ENCODE results near the gene SLC2A4RG.

DNA sequence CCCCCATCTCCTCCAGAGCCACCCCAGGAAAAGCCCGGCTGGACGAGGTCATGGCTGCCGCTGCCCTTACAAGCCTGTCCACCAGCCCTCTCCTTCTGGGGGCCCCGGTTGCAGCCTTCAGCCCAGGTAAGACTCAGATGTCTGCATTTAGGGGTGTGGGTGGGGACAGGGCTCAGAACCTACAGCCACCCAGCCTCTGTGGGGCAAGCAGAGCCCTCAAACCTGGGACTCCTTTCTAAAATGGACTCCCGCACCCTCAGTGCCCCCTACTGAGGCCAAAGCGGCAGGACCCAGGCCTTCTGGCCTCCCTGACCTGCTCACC is 1.7 kb downstream of the SLC2A4RG start:
- TF ChIP-seq, protein P1, sequence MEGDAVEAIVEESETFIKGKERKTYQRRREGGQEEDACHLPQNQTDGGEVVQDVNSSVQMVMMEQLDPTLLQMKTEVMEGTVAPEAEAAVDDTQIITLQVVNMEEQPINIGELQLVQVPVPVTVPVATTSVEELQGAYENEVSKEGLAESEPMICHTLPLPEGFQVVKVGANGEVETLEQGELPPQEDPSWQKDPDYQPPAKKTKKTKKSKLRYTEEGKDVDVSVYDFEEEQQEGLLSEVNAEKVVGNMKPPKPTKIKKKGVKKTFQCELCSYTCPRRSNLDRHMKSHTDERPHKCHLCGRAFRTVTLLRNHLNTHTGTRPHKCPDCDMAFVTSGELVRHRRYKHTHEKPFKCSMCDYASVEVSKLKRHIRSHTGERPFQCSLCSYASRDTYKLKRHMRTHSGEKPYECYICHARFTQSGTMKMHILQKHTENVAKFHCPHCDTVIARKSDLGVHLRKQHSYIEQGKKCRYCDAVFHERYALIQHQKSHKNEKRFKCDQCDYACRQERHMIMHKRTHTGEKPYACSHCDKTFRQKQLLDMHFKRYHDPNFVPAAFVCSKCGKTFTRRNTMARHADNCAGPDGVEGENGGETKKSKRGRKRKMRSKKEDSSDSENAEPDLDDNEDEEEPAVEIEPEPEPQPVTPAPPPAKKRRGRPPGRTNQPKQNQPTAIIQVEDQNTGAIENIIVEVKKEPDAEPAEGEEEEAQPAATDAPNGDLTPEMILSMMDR (conservative IDR thresholded peaks at IDR 0.05 in 1 of 2, IDR thresholded peaks at IDR 0.05 in 1 of 2; ENCODE audit: extremely low read depth in 1 of 2, insufficient read depth in 1 of 2, low read depth in 1 of 2, low read length in 2 of 2), result no peak
- no peak for TF ChIP-seq EZH2 (IDR thresholded peaks at IDR 0.05; ENCODE audit: borderline replicate concordance, low read length)
